Measurements from ENCODE around the gene AMBP. TPM values are rescaled to one million over a fixed set of nuclear protein-coding genes. Genes with fewer than 3 reads are reported as not detected.
"Not testable (repeated sequence)": the region's sequence is repeated elsewhere in the genome, so short reads cannot be mapped to it uniquely, and the experiment has no call there.

The AMBP gene
- total RNA-seq, 1 experiment from 2014 or later: not detected

- no peak for DNase-seq (ENCODE audit: low read depth)
Measured at GRCh38 chr9:114053246-114054005, 24.7 kb downstream of the AMBP start.

GRCh38 chr9:114051706-114052105 lies 26.4 kb downstream of the AMBP start:
- no peak for DNase-seq (ENCODE audit: low read depth)

GRCh38 chr9:114051281-114051680 lies 26.8 kb downstream of the AMBP start:
- DNase-seq (ENCODE audit: low read depth): no peak

GRCh38 chr9:114050646-114051045 lies 27.5 kb downstream of the AMBP start:
- no peak for DNase-seq (ENCODE audit: low read depth)

- no peak for DNase-seq (ENCODE audit: low read depth)
Measured at GRCh38 chr9:114050226-114050568, 27.9 kb downstream of the AMBP start.

GRCh38 chr9:114049441-114050225 lies 28.5 kb downstream of the AMBP start:
- no peak for DNase-seq (ENCODE audit: low read depth)

- no peak for DNase-seq (ENCODE audit: low read depth)
Measured at GRCh38 chr9:114048533-114049415, 29.3 kb downstream of the AMBP start.

GRCh38 chr9:114047717-114048116 lies 30.4 kb downstream of the AMBP start:
- DNase-seq (ENCODE audit: low read depth): peak; percentile 7

- DNase-seq (ENCODE audit: low read depth): no peak
Measured at GRCh38 chr9:114046875-114047274, 31.2 kb downstream of the AMBP start.

- no peak for DNase-seq (ENCODE audit: low read depth)
Measured at GRCh38 chr9:114046237-114046755, 31.8 kb downstream of the AMBP start.

GRCh38 chr9:114043660-114044059 lies 34.4 kb downstream of the AMBP start:
- DNase-seq (ENCODE audit: low read depth): not testable (repeated sequence)

GRCh38 chr9:114039484-114039883 lies 38.6 kb downstream of the AMBP start:
- DNase-seq (ENCODE audit: low read depth): no peak

- no peak for DNase-seq (ENCODE audit: low read depth)
Measured at GRCh38 chr9:114038724-114039313, 39.3 kb downstream of the AMBP start.

- DNase-seq (ENCODE audit: low read depth): no peak
Measured at GRCh38 chr9:114037961-114038723, 40.0 kb downstream of the AMBP start.

GRCh38 chr9:114037249-114037648 lies 40.9 kb downstream of the AMBP start:
- no peak for DNase-seq (ENCODE audit: low read depth)

GRCh38 chr9:114035845-114036801 lies 42.0 kb downstream of the AMBP start:
- no peak for DNase-seq (ENCODE audit: low read depth)

- no peak for DNase-seq (ENCODE audit: low read depth)
Measured at GRCh38 chr9:114035221-114035844, 42.8 kb downstream of the AMBP start.

- no peak for DNase-seq (ENCODE audit: low read depth)
Measured at GRCh38 chr9:114034661-114035062, 43.4 kb downstream of the AMBP start.

GRCh38 chr9:114034196-114034595 lies 43.9 kb downstream of the AMBP start:
- no peak for DNase-seq (ENCODE audit: low read depth)
